ENCODE results near the gene SNAPC3.

- TF ChIP-seq CTCF (IDR thresholded peaks at IDR 0.05; ENCODE audit: poor library complexity, severe bottlenecking), result no peak
- no peak for TF ChIP-seq RAD21 (conservative IDR thresholded peaks at IDR 0.05)
These were observed 48.4 kb upstream of the SNAPC3 start for GRCh38 chr9:15374310-15374709.
